GM12892 (cell line): ENCODE measurements around the gene BEND6.

ENCODE experiments used
- DNase-seq: peaks from one replicate; pipeline ENCODE4 v3.0.0; 2011; ENCODE audit not compliant: insufficient read length
- FAIRE-seq: peaks from 2 replicates; lab custom pipeline; 2011; peaks lifted over from hg19 to GRCh38; lab: Jason Lieb, UNC
- POLR2A ChIP-seq: IDR thresholded peaks from 2 replicates; pipeline ENCODE4 v1.6.1; 2011; ENCODE audit warnings: low read depth, low read length, control low read depth
- POLR2AphosphoS5 ChIP-seq: IDR thresholded peaks from 2 replicates; pipeline ENCODE4 v1.6.1; 2011; ENCODE audit warnings: low read depth, low read length, control low read depth
- TAF1 ChIP-seq: IDR thresholded peaks from 2 replicates; pipeline ENCODE4 v1.6.1; 2011; ENCODE audit warnings: low read depth, mild to moderate bottlenecking, control low read depth, low read length, borderline replicate concordance

BEND6 gene

GRCh38 chr6:56961151-56961550, 6.2 kb downstream of the BEND6 start:
- no peak for TF ChIP-seq POLR2AphosphoS5
- no peak for TF ChIP-seq TAF1
- TF ChIP-seq POLR2A, result no peak
- DNase-seq, result no peak
- FAIRE-seq, result no peak

- DNase-seq, result no peak
- FAIRE-seq, result no peak
- TF ChIP-seq TAF1, result no peak
- no peak for TF ChIP-seq POLR2A
- no peak for TF ChIP-seq POLR2AphosphoS5
Measured at GRCh38 chr6:56962441-56962840, 7.5 kb downstream of the BEND6 start.

- no peak for FAIRE-seq
- TF ChIP-seq POLR2A (no peak), POLR2AphosphoS5 (no peak), TAF1 (no peak)
- no peak for DNase-seq
Measured at GRCh38 chr6:56963043-56963442, 8.1 kb downstream of the BEND6 start.

GRCh38 chr6:56963793-56964192, 8.9 kb downstream of the BEND6 start:
- TF ChIP-seq POLR2A, result no peak
- TF ChIP-seq TAF1, result no peak
- no peak for TF ChIP-seq POLR2AphosphoS5
- DNase-seq (no peak), FAIRE-seq (no peak)

- no peak for FAIRE-seq
- no peak for TF ChIP-seq POLR2A
- no peak for TF ChIP-seq TAF1
- TF ChIP-seq POLR2AphosphoS5, result no peak
- no peak for DNase-seq
Measured at GRCh38 chr6:56965126-56965525, 10.2 kb downstream of the BEND6 start.

- TF ChIP-seq POLR2AphosphoS5, result no peak
- no peak for TF ChIP-seq POLR2A
- no peak for TF ChIP-seq TAF1
- FAIRE-seq (no peak), DNase-seq (no peak)
Measured at GRCh38 chr6:56970849-56971248, 15.9 kb downstream of the BEND6 start.

GRCh38 chr6:56977192-56977591, 22.3 kb downstream of the BEND6 start:
- no peak for TF ChIP-seq POLR2AphosphoS5
- no peak for TF ChIP-seq POLR2A
- no peak for TF ChIP-seq TAF1

GRCh38 chr6:56978530-56978929, 23.6 kb downstream of the BEND6 start:
- no peak for DNase-seq
- no peak for FAIRE-seq

More at GRCh38 chr6:56977192-56977591, 22.3 kb downstream of the BEND6 start:
- FAIRE-seq (no peak), DNase-seq (no peak)

GRCh38 chr6:56984361-56984760, 29.5 kb downstream of the BEND6 start:
- TF ChIP-seq POLR2AphosphoS5 (no peak), POLR2A (no peak), TAF1 (no peak)
- DNase-seq (no peak), FAIRE-seq (no peak)

More at GRCh38 chr6:56978530-56978929, 23.6 kb downstream of the BEND6 start:
- TF ChIP-seq POLR2AphosphoS5 (no peak), TAF1 (no peak), POLR2A (no peak)

- TF ChIP-seq POLR2AphosphoS5, result no peak
- TF ChIP-seq TAF1, result no peak
- no peak for TF ChIP-seq POLR2A
- FAIRE-seq (no peak), DNase-seq (no peak)
Measured at GRCh38 chr6:56984884-56985283, 30.0 kb downstream of the BEND6 start.

- DNase-seq (no peak), FAIRE-seq (no peak)
- no peak for TF ChIP-seq TAF1
- no peak for TF ChIP-seq POLR2A
- no peak for TF ChIP-seq POLR2AphosphoS5
Measured at GRCh38 chr6:56986611-56987010, 31.7 kb downstream of the BEND6 start.

GRCh38 chr6:56988145-56988544, 33.2 kb downstream of the BEND6 start:
- no peak for FAIRE-seq
- DNase-seq, result no peak
- no peak for TF ChIP-seq POLR2AphosphoS5
- TF ChIP-seq POLR2A, result no peak
- no peak for TF ChIP-seq TAF1

- no peak for DNase-seq
- TF ChIP-seq POLR2A, result no peak
- no peak for TF ChIP-seq TAF1
- TF ChIP-seq POLR2AphosphoS5, result no peak
- no peak for FAIRE-seq
Measured at GRCh38 chr6:56992036-56992435, 37.1 kb downstream of the BEND6 start.
